Activated T-cell treated with anti-CD3 and anti-CD28 coated beads, Interleukin-2, amount 50 U/mL, for 4 hours (primary cell): Measurements from ENCODE around the gene TRIP4. TPM values are rescaled to one million over a fixed set of nuclear protein-coding genes. Genes with fewer than 3 reads are reported as not detected.
A peak's percentile ranks its signal among the peaks of the same experiment; 100 is the strongest.

Experiments used
- ATAC-seq, 2 donors: fragments of 200-7000 bp; cut with Tn5 transposase; one replicate each; pipeline ENCODE4 v1.10.0; 2021
- DNase-seq: peaks from one replicate; pipeline ENCODE4 v3.0.0-alpha.2; 2020
- H3K27me3 Mint-ChIP-seq: one replicate; pipeline ENCODE4 v1.8.0; 2021; ENCODE audit warnings: low read depth, mixed read lengths
- H3K36me3 Mint-ChIP-seq: one replicate; pipeline ENCODE4 v1.8.0; 2022; ENCODE audit warnings: mixed read lengths; ENCODE audit not compliant: insufficient read depth
- H3K4me1 Mint-ChIP-seq: one replicate; pipeline ENCODE4 v1.8.0; 2021; ENCODE audit warnings: low read depth, mixed read lengths
- H3K4me3 Mint-ChIP-seq: one replicate; pipeline ENCODE4 v1.8.0; 2021; ENCODE audit warnings: mild to moderate bottlenecking, moderate library complexity, mixed read lengths
- H3K9me3 Mint-ChIP-seq: one replicate; pipeline ENCODE4 v1.8.0; 2021; ENCODE audit warnings: mixed read lengths
- total RNA-seq, 3 donors: library from RNA; stranded (reverse); gene quantifications; one replicate each; pipeline ENCODE4 v1.2.1, GENCODE V29; 2021

Gene TRIP4
- total RNA-seq, 3 donors from 2014 or later = 14.1 to 25.1 (median 20.1) TPM

DNA sequence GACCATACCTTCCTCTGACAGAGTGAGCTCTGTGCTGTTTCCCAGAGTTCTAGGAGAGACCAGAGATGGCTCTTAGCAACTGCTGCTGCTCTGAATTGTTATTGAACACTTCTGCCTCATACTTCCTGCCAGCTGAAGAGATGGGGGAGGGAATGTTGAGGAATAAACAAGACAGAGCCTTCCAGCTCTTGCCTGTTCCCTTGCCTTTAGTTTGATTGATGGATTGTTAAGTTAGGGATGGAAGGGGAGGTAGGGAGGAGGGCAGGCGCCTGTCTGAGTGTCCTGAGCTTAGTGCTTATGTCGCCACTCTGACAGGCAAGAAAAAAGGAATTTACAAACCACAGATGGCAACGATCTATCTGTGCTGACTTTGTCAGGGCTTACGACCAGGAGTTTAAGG, 115.6 kb downstream of the TRIP4 start:
- Mint-ChIP-seq H3K4me3 (peak overlapping the region; percentile 22), H3K27me3 (no peaks in the 10 kb centered on the region), H3K4me1 (peaks cover 86% of the 10 kb centered on the region), H3K36me3 (peaks cover 26% of the 10 kb centered on the region), H3K9me3 (no peaks in the 10 kb centered on the region)
- no peak for DNase-seq
- peak; percentile 20 to 36 for ATAC-seq

- Mint-ChIP-seq H3K36me3 (peaks cover 26% of the 10 kb centered on the region), H3K9me3 (no peaks in the 10 kb centered on the region), H3K4me1 (peaks cover 85% of the 10 kb centered on the region), H3K4me3 (peak overlapping the region; percentile 22), H3K27me3 (no peaks in the 10 kb centered on the region)
- ATAC-seq (peak in 1 of 2 donors; percentile 23), DNase-seq (no peak)
Measured at GRCh38 chr15:64503640-64504039, 116.0 kb downstream of the TRIP4 start.

Other genes starting within 250 kb of the TRIP4 start
- gene SNX22, start 236.1 kb upstream of the TRIP4 start, total RNA-seq = under 1 TPM; 0.26 to 0.35 (median 0.30) TPM
- gene PPIB, start 224.8 kb upstream of the TRIP4 start, total RNA-seq = 100 to 1,000 TPM; 411 to 479 (median 433) TPM
- gene CSNK1G1, start 31.7 kb upstream of the TRIP4 start, total RNA-seq = 10 to 100 TPM; 24.4 to 27.4 (median 25.1) TPM
- 10 to 100 TPM; 19.9 to 31.7 (median 20.8) TPM for gene PCLAF, start 6.4 kb upstream of the TRIP4 start, total RNA-seq
- gene ZNF609, start 72.7 kb downstream of the TRIP4 start, total RNA-seq = 10 to 100 TPM; 26.9 to 34.1 (median 28.3) TPM